Activated CD4-positive, alpha-beta T cell treated with anti-CD3 and anti-CD28 coated beads, Interleukin-10, Interleukin-2, amounts not matched to agents 100 ng/mL and 50 ng/mL, durations not matched to agents 16 hours and 8 hours (primary cell): ENCODE results near the gene ITM2B.
"Not testable (repeated sequence)": the region's sequence is repeated elsewhere in the genome, so short reads cannot be mapped to it uniquely, and the experiment has no call there.

Experiments
- DNase-seq: peaks from one replicate; pipeline ENCODE4 v3.0.0-alpha.2; 2020

ITM2B gene

DNA sequence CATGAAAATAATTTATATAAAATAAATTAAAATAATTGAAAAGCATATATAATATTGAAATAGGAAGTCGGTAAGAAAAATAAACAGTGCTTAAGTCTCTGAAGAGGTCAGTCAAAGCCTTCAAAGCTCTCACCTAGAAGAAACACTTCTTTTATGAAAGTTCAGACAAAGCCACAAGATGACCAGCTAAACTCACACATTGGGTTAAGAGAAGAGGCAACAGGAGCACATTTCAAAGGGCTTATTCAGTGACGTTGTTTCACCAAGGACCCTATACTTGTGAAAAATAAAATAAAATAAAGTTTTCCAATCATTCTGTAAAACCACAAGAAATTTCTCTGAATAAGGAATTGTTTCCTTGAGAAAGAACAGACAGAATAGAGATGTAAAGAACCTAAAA lies 2.5 kb upstream of the ITM2B start:
- DNase-seq, result no peak

- DNase-seq, result no peak
Observed at GRCh38 chr13:48231080-48231479, 1.9 kb upstream of the ITM2B start.

DNA sequence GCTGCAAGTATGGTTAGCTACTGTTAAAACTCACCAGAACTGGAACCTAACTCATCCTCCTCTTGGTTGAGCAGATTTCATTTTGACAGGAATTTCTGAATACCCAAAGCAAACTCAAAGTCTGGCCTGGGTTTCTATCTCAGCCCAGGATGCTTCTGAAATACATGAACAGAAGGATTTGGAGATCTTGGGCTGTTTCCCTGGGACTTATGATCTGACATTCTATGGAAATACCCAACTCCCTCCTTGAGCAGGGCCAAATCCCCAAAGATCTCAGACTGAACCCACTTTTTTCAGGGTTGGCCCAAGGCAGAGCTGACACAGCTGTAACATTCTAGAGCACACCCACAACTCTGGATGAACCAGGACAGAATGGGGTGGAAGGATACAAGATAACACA lies 1.1 kb upstream of the ITM2B start:
- no peak for DNase-seq

DNA sequence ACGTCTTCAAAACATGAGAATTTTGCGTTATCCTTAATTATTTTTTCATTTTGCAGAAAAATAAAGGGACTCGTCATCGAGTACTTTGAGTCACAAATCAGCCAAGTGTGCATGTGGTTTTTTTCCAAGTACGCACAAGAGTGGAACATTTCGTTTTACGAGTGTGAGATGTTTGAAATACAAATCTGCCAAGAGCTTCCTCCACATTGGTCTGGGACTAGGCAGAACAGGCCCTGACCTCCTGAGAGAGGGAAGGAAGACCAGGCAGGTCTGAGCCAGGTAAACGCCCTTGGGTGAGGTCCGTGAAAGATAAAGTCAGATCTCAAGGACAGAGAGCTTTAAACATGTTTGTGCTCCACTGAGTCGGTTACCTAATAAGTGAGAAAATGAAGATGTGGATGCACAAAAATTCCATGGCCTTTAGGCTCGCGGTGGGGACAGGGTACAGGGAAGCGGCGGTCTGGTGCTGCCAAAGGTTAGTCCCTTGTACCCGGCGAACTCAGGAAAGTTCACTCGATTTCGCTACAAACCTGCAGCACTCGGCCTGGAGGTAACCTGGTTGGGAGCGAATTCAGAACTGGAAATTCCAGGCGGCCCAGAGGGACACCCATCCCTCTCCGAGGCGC lies 473 bp upstream of the ITM2B start:
- DNase-seq, result no peak

GRCh38 chr13:48233889-48234488 lies 983 bp downstream of the ITM2B start:
- DNase-seq, result no peak

DNA sequence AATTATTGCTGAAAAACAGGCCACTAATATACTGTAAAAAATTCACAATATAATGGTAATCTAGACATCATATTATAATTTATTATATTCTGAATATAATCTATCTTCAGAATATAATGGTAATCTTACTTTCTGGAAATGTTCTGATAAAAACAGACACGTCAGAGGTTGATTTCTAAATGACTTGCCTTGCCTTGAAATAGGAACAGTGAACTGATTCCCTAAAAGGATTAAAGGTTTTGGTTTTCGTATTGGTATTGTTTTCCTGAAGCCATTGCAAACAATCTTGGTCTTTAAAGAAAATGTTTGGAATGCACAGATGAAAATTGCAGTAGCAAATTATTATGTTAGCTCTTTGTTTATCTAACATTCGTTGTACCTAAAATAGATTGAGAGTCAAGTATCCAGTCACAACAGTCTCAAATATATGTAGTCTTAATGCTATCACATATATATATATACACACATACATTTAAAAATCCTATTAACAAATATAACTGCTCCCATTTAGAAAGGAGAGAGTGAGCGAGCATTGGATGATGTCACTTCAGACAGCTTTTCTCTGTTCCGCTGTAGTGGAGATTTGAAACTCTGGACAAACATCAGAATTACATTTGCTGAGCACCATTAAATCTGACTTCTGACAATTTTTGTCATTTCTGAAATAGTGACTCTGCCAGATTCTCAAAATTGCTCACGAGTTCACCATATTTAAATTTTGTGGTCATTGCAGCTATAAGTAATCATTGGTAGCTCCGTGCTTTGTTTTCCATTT lies 1.7 kb downstream of the ITM2B start:
- peak; percentile 80 for DNase-seq

DNA sequence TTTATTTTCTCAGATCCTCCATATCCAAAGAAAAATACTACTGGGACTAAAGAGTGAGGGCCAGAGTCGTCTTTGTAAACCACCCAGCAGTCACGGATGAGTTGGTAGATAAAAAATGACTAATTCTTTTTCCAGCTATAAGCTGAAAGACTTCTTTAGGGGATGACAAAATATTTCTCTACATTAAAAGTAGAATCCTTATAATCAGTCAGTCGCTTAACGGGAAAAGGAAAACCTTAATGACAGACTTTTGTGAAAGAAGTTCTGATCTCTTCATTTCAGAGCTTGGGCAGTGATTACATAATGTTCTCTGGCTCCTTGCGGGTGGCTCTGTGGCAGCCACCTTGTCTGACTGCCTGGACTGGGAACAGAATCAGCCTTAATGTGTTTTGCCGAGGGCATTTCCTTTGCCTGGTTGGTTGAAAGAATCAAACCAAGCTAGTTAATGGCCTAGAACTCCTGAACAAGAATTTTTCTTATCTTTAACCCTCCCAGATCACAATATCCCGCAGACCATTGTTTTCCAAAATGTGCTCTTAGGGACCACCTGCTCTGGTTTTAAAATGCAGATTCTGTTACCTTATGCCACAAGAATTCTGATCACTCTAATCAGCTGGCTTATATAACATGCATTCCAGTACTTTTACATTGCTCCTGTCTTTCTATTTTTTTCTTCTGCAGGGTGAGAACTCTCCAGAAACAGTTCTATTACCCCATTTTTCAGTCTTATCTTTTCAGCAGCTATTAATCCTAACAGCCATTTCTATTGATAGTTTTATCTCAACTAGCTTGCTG lies 2.5 kb downstream of the ITM2B start:
- DNase-seq, result peak; percentile 14

- peak; percentile 14 for DNase-seq
Observed at GRCh38 chr13:48236528-48237353, 3.7 kb downstream of the ITM2B start.

DNA sequence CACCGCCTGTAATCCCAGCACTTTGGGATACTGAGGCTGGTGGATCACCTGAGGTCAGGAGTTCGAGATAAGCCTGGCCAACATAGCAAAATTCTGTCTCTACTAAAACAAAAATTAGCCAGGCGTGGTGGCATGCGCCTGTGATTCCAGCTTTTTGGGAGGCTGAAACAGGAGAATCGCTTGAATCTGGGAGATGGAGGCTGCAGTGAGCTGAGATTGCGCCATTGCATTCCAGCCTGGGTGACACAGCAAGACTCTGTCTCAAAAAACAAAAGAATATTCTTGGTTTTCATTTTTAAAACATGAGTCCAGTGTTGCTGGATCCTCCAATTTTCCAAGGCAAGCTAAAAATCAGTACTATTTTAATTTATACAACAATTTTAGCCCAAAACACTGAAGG lies 6.4 kb downstream of the ITM2B start:
- DNase-seq, result not testable (repeated sequence)

DNA sequence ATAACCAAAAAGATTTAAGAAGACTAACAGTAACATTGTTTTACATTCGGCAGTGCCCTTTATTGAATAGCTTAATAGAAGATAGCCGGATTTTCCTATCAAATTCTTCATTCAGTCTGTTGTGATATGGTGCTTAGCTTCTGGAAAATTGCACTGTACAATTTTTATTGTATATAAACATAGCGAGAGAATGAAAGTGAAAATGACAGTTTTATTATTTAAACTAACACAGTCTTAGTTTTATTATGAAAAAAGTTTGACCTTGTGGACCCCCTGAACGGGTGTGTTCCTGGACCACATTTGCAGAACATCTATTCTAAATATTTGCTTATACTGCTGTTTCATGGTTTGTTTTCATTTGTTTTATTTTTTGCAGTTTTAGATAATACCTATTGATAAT lies 8.6 kb downstream of the ITM2B start:
- no peak for DNase-seq

DNA sequence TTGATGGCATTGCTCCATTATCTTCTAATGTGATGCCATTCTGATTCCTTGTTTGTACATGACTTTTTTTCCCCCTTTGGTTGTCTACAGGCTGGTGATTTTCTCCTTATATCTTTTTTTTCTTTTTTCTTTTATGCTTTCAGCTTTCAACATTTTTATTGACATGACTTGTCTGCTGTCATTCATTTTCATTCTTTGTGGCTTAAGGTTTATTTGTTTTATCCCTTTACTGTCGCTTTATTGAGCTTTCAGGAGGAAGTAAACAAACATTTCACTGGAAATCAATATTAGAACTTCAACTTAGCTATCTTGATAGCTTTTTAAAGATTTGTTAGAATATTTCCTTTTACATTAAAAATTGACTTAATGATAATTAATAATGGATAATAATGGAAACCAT lies 9.7 kb downstream of the ITM2B start:
- DNase-seq, result no peak

GRCh38 chr13:48244159-48244558 lies 11.2 kb downstream of the ITM2B start:
- no peak for DNase-seq

DNA sequence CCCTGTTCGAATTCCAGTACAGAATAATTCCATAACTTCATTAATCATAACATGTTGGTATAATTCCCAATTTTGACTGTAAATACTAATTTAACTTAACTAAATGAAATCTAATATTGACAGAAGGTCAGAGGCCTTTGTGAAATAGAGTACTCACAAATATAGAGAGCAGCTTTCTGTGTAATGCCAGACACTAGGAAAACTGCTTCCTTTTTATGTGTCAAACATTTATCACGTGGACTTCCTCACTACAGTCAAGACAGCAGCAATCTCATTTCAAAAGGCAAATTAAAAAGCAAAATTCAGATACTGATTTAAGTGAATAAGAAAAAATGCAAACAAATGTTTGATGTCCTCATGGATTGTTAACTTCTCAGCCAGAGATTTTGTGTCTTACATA lies 13.1 kb downstream of the ITM2B start:
- DNase-seq, result no peak

DNA sequence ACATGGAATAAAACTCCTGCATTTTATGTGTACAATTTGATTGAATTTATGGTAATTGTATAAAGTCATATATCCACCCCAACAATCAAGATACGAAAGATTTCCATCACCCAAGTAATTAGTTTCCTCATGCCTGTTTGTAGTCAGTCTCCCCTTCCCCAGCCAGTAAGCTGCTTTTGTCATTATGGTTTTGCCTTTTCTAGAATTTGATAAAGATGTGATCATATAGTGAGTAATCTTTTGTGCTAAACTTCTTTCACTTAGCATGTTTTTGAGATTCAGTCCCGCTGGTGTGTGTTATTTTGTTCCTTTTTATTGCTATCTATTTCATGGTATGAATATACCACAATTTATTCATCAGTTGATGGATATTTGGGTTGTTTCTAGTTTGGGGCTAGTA lies 16.0 kb downstream of the ITM2B start:
- peak; percentile 22 for DNase-seq

- DNase-seq, result no peak
Observed at GRCh38 chr13:48251611-48252081, 18.6 kb downstream of the ITM2B start.

- DNase-seq, result no peak
Observed at GRCh38 chr13:48252176-48252575, 19.2 kb downstream of the ITM2B start.

DNA sequence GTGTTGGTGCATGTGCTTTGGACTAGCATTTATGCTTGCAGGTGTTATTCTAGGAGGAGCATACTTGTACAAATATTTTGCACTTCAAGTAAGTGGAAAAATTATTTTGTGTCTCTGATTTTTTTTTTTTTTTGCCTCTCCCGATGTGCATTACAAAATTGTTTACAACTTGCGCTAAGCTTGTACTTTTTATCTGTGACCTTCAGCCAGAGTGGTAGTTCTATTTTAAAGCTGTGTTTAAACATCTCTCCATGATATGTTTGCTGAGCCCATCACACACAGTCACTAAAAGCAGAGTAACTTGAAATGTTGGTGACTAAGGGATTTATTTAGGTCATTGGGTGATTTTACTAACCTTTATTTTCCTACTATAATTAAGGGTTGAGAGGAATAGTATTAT lies 20.8 kb downstream of the ITM2B start:
- no peak for DNase-seq

DNA sequence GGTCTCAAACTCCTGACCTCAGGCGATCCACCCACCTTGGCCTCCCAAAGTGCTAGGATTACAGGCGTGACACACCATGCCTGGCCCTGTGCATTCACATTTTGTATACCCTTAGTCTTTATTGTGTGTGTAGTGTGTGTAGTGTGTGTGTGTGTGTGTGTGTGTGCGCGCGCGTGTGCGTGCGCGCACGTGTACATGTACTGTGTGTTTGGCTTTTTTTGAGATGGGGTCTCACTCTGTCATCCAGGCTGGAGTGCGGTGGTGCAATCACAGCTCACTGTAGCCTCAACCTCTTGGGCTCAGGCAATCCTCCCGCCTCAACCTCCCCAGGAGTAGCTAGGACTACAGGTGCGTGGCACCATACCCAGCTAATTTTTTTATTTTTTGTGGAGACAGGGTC lies 22.1 kb downstream of the ITM2B start:
- DNase-seq, result no peak

- DNase-seq, result no peak
Observed at GRCh38 chr13:48255954-48256353, 22.9 kb downstream of the ITM2B start.

GRCh38 chr13:48258002-48258401 lies 25.0 kb downstream of the ITM2B start:
- no peak for DNase-seq

- DNase-seq, result no peak
Observed at GRCh38 chr13:48258430-48258829, 25.4 kb downstream of the ITM2B start.

DNA sequence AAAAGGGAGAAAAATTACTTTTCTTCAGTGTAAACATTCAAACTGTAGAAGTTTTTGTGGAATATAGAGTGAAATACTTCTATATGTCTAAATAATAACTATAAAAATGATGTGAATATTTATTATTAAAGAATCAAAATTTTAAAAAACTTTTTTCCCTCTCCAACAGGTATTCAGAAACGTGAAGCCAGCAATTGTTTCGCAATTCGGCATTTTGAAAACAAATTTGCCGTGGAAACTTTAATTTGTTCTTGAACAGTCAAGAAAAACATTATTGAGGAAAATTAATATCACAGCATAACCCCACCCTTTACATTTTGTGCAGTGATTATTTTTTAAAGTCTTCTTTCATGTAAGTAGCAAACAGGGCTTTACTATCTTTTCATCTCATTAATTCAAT lies 28.0 kb downstream of the ITM2B start:
- DNase-seq, result no peak

- DNase-seq, result no peak
Observed at GRCh38 chr13:48263196-48263595, 30.2 kb downstream of the ITM2B start.
